Erythroblast (primary cell): ENCODE data around the gene SPINDOC.

Source experiments
- GATA1 ChIP-seq: IDR thresholded peaks from 2 replicates; pipeline ENCODE4 v1.6.1; 2011; ENCODE audit warnings: low read depth, mild to moderate bottlenecking, control low read depth, low read length, moderate library complexity
- POLR2A ChIP-seq: IDR thresholded peaks from 2 replicates; pipeline ENCODE4 v1.6.1; 2011; ENCODE audit warnings: mild to moderate bottlenecking, low read length

DNA sequence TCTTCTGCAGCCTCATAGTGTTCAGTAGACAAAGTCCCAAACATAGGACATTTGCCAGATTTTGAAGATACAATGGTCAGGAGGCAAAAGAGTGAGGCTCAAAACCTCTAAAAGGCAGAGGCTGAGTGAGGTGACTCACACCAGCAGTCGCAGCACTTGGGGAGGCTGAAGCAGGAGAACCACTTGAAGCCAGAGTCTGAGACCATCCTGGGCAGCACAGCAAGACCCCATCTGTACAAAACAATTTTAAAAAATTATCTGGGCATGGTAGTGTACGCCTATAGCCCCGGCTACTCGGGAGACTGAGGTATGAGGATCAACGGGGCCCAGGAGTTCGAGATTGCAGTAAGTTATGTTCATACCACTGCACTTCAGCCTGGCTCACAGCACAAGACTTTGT is 30.5 kb upstream of the SPINDOC start:
- TF ChIP-seq POLR2A: no peak
- no peak for TF ChIP-seq GATA1
